Measurements from ENCODE around the gene TAF1C.

- TF ChIP-seq, protein P1, sequence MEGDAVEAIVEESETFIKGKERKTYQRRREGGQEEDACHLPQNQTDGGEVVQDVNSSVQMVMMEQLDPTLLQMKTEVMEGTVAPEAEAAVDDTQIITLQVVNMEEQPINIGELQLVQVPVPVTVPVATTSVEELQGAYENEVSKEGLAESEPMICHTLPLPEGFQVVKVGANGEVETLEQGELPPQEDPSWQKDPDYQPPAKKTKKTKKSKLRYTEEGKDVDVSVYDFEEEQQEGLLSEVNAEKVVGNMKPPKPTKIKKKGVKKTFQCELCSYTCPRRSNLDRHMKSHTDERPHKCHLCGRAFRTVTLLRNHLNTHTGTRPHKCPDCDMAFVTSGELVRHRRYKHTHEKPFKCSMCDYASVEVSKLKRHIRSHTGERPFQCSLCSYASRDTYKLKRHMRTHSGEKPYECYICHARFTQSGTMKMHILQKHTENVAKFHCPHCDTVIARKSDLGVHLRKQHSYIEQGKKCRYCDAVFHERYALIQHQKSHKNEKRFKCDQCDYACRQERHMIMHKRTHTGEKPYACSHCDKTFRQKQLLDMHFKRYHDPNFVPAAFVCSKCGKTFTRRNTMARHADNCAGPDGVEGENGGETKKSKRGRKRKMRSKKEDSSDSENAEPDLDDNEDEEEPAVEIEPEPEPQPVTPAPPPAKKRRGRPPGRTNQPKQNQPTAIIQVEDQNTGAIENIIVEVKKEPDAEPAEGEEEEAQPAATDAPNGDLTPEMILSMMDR (conservative IDR thresholded peaks at IDR 0.05 in 1 of 2, IDR thresholded peaks at IDR 0.05 in 1 of 2; ENCODE audit: extremely low read depth in 1 of 2, insufficient read depth in 1 of 2, low read depth in 1 of 2, low read length in 2 of 2) = no peak
- TF ChIP-seq EZH2 (IDR thresholded peaks at IDR 0.05; ENCODE audit: borderline replicate concordance, low read length) = no peak
Observed at GRCh38 chr16:84229471-84229870, 42.6 kb upstream of the TAF1C start.
